Keratinocyte (primary cell): ENCODE results near the gene ZNF578. TPM values are rescaled to one million over a fixed set of nuclear protein-coding genes. Genes with fewer than 3 reads are reported as not detected.
"Not testable (repeated sequence)": the region's sequence is repeated elsewhere in the genome, so short reads cannot be mapped to it uniquely, and the experiment has no call there.

ENCODE experiments used
- DNase-seq: peaks from one replicate; pipeline ENCODE4 v3.0.0-alpha.2; 2011; ENCODE audit warnings: low read depth, missing footprints, low spot score
- FAIRE-seq: peaks from 2 replicates; lab custom pipeline; 2011; peaks lifted over from hg19 to GRCh38; lab: Jason Lieb, UNC
- H2AFZ ChIP-seq: 2 replicates; pipeline ENCODE4 v1.6.0; 2012; ENCODE audit warnings: low read length, control low read depth, inconsistent platforms; ENCODE audit not compliant: control insufficient read depth
- H3K27ac ChIP-seq: 2 replicates; pipeline ENCODE4 v1.5.1; 2011; ENCODE audit warnings: low read length; ENCODE audit not compliant: control insufficient read depth, insufficient read depth
- H3K27me3 ChIP-seq: 3 replicates; pipeline ENCODE4 v1.6.0; 2011; ENCODE audit warnings: low read length; ENCODE audit not compliant: control insufficient read depth, insufficient read depth; ENCODE audit errors: extremely low read depth
- H3K36me3 ChIP-seq, 2 experiments: 2 replicates in 1 of 2; 3 replicates in 1 of 2; pipeline ENCODE4 v1.5.1; 2011; ENCODE audit warnings: low read length in 2 of 2, mild to moderate bottlenecking in 1 of 2; ENCODE audit not compliant: control insufficient read depth in 2 of 2, insufficient read depth in 2 of 2; ENCODE audit errors: extremely low read depth in 1 of 2
- H3K4me1 ChIP-seq: 3 replicates; pipeline ENCODE4 v1.5.1; 2011; ENCODE audit warnings: low read length; ENCODE audit not compliant: control insufficient read depth, insufficient read depth; ENCODE audit errors: extremely low read depth
- H3K4me2 ChIP-seq: 3 replicates; pipeline ENCODE4 v1.6.0; 2011; ENCODE audit warnings: low read depth, low read length; ENCODE audit not compliant: control insufficient read depth, insufficient read depth; ENCODE audit errors: extremely low read depth
- H3K4me3 ChIP-seq, 3 experiments: fragments of 200-600 bp in 1 of 3; sonication (generic) in 1 of 3; 2 replicates in 2 of 3; 3 replicates in 1 of 3; pipeline ENCODE4 v1.5.1; 2011 to 2016; ENCODE audit warnings: low read length in 3 of 3, mild to moderate bottlenecking in 3 of 3, control low read depth in 2 of 3, inconsistent platforms in 1 of 3, low read depth in 1 of 3, mixed read lengths in 1 of 3, mixed run types in 1 of 3, moderate library complexity in 1 of 3; ENCODE audit not compliant: control insufficient read depth in 2 of 3, insufficient read depth in 2 of 3; ENCODE audit errors: extremely low read depth in 1 of 3
- H3K79me2 ChIP-seq: 2 replicates; pipeline ENCODE4 v1.6.0; 2012; ENCODE audit warnings: low read length; ENCODE audit not compliant: control insufficient read depth, insufficient read depth
- H3K9ac ChIP-seq: 3 replicates; pipeline ENCODE4 v1.6.0; 2011; ENCODE audit warnings: low read length; ENCODE audit not compliant: control insufficient read depth, insufficient read depth; ENCODE audit errors: extremely low read depth
- H3K9me1 ChIP-seq: 3 replicates; pipeline ENCODE4 v1.6.0; 2011; ENCODE audit warnings: low read length; ENCODE audit not compliant: control insufficient read depth, insufficient read depth; ENCODE audit errors: extremely low read depth
- H3K9me3 ChIP-seq: 2 replicates; pipeline ENCODE4 v1.5.1; 2012; ENCODE audit warnings: low read depth, low read length; ENCODE audit not compliant: control insufficient read depth
- H4K20me1 ChIP-seq: 3 replicates; pipeline ENCODE4 v1.6.0; 2011; ENCODE audit warnings: low read length; ENCODE audit not compliant: control insufficient read depth, insufficient read depth; ENCODE audit errors: extremely low read depth
- CTCF ChIP-seq, 3 experiments: IDR thresholded peaks in 1 of 3; conservative IDR thresholded peaks in 1 of 3; optimal IDR thresholded peaks in 1 of 3; 2 replicates in 2 of 3; 3 replicates in 1 of 3; pipeline versions ENCODE3 to v1.5.1; 2011; ENCODE audit warnings: low read length in 3 of 3, mild to moderate bottlenecking in 3 of 3, moderate library complexity in 2 of 3, control low read depth in 1 of 3, inconsistent platforms in 1 of 3; ENCODE audit not compliant: insufficient read depth in 2 of 3; ENCODE audit errors: extremely low read depth in 1 of 3
- EZH2 ChIP-seq: IDR thresholded peaks from one replicate; pipeline ENCODE4 v1.6.1; 2012; ENCODE audit warnings: inconsistent platforms, mild to moderate bottlenecking, low read length, moderate library complexity
- dilution Hi-C: fragments of 300-500 bp; cut with MboI; formaldehyde crosslinking; loops from one replicate; pipeline ENCODE4 v1.7.0; 2020; ENCODE audit warnings: low sequenced_read_pairs; ENCODE audit not compliant: extremely low pct_ligation_motif_present
- polyA plus RNA-seq, 5 experiments: library from polyadenylated mRNA; depleted of rRNA in 3 of 5; stranded (reverse) in 3 of 5; stranded (forward) in 1 of 5; unstranded in 1 of 5; fragments of >200 nt; gene quantifications; 1 replicate in 1 of 5; 2 replicates in 3 of 5; 3 replicates in 1 of 5; pipeline versions ENCODE4 v1.2.1 to v1.2.3, GENCODE V29; 2011 to 2012; ENCODE audit warnings: missing spikeins in 2 of 5, low read depth in 1 of 5, low replicate concordance in 1 of 5

The ZNF578 gene
- polyA plus RNA-seq, 1 donor (not counting 4 experiments of a cell fraction or from before 2014, with no cell fraction given): 0.79 TPM

- H4K20me1 ChIP-seq, H3K9me3 ChIP-seq, H3K36me3 ChIP-seq, DNase-seq, H3K79me2 ChIP-seq, FAIRE-seq, H3K4me1 ChIP-seq, dilution Hi-C loops, H3K4me2 ChIP-seq, H3K9me1 ChIP-seq, H3K27ac ChIP-seq, H3K4me3 ChIP-seq, H3K9ac ChIP-seq, H2AFZ ChIP-seq, H3K27me3 ChIP-seq: not testable (repeated sequence)
Measured at GRCh38 chr19:52485064-52485463, 31.7 kb downstream of the ZNF578 start.

GRCh38 chr19:52485561-52486240, 32.3 kb downstream of the ZNF578 start:
- H3K4me1 ChIP-seq, H3K79me2 ChIP-seq, H3K4me3 ChIP-seq, FAIRE-seq, DNase-seq, H3K9me3 ChIP-seq, H3K27me3 ChIP-seq, H3K36me3 ChIP-seq, H3K9ac ChIP-seq, H3K4me2 ChIP-seq, H3K27ac ChIP-seq, H2AFZ ChIP-seq, H4K20me1 ChIP-seq, H3K9me1 ChIP-seq, dilution Hi-C loops: not testable (repeated sequence)

GRCh38 chr19:52492201-52492993, 39.0 kb downstream of the ZNF578 start:
- no peaks in the 10 kb centered on the region for H3K36me3 ChIP-seq
- no peaks in the 10 kb centered on the region for H3K79me2 ChIP-seq
- no peak overlapping the region for H3K27ac ChIP-seq
- TF ChIP-seq CTCF (optimal IDR thresholded peaks at IDR 0.05 in 1 of 3, IDR thresholded peaks at IDR 0.05 in 1 of 3, conservative IDR thresholded peaks at IDR 0.05 in 1 of 3; ENCODE audit: extremely low read depth in 1 of 3, insufficient read depth in 2 of 3, low read length in 3 of 3) (no peak), EZH2 (no peak)
- no peak overlapping the region for H3K4me3 ChIP-seq
- no peaks in the 10 kb centered on the region for H3K27me3 ChIP-seq
- FAIRE-seq (no peak), DNase-seq (no peak)
- no peak overlapping the region for H3K9ac ChIP-seq
- dilution Hi-C loops: no loop called here
- H2AFZ ChIP-seq: no peak overlapping the region
- no peak overlapping the region for H3K4me2 ChIP-seq
- no peaks in the 10 kb centered on the region for H3K4me1 ChIP-seq
- no peaks in the 10 kb centered on the region for H3K9me1 ChIP-seq
- peaks cover 2% of the 10 kb centered on the region for H3K9me3 ChIP-seq
- no peaks in the 10 kb centered on the region for H4K20me1 ChIP-seq
